ENCODE data around the gene FCER1G. TPM values are rescaled to one million over a fixed set of nuclear protein-coding genes. Genes with fewer than 3 reads are reported as not detected.

Gene FCER1G
- polyA plus RNA-seq, 3 donors from 2014 or later = 1,827 to 3,702 (median 3,300) TPM

GRCh38 chr1:161192476-161193465 is 22.3 kb upstream of the FCER1G start:
- Mint-ChIP-seq H3K9me3 (no peaks in the 10 kb centered on the region), H3K27ac (peak overlapping the region; percentile 73 to 94 (median 91)), H3K4me1 (peaks cover 60 to 66% of the 10 kb centered on the region in 2 donors), H3K36me3 (no peaks in the 10 kb centered on the region), H3K4me3 (peak overlapping the region; percentile 21 to 69 (median 62)), H3K27me3 (ENCODE audit: low read depth in 3 of 3) (peaks cover 0 to 2% (median 0%) of the 10 kb centered on the region in 3 donors)
- peak; percentile 64 to 75 (median 71) for DNase-seq

- DNase-seq = no peak
- H3K27ac Mint-ChIP-seq = peak overlapping the region in 5 of 6 donors; percentile 83 to 94 (median 93)
- H3K27me3 Mint-ChIP-seq (ENCODE audit: low read depth in 3 of 3) = peaks cover 0 to 2% (median 0%) of the 10 kb centered on the region in 3 donors
- peak overlapping the region in 1 of 5 donors; percentile 40 for H3K4me3 Mint-ChIP-seq
- peaks cover 0 to under 1% (median 0%) of the 10 kb centered on the region in 3 donors for H3K36me3 Mint-ChIP-seq
- peaks cover 55 to 60% of the 10 kb centered on the region in 2 donors for H3K4me1 Mint-ChIP-seq
- H3K9me3 Mint-ChIP-seq = no peaks in the 10 kb centered on the region
These were observed 21.4 kb upstream of the FCER1G start for GRCh38 chr1:161193561-161194235.

GRCh38 chr1:161195171-161195570 is 19.9 kb upstream of the FCER1G start:
- peaks cover 47 to 64% of the 10 kb centered on the region in 2 donors for H3K4me1 Mint-ChIP-seq

GRCh38 chr1:161196111-161196510 is 19.0 kb upstream of the FCER1G start:
- Mint-ChIP-seq H3K4me1 (peaks cover 57 to 71% of the 10 kb centered on the region in 2 donors), H3K4me3 (peak overlapping the region in 1 of 5 donors; percentile 51), H3K36me3 (peaks cover 0 to 3% (median 0%) of the 10 kb centered on the region in 3 donors), H3K27ac (peak overlapping the region; percentile 12 to 97 (median 79)), H3K9me3 (no peaks in the 10 kb centered on the region), H3K27me3 (ENCODE audit: low read depth in 3 of 3) (peaks cover 0 to 6% (median 4%) of the 10 kb centered on the region in 3 donors)
- no peak for DNase-seq

More at GRCh38 chr1:161195171-161195570, 19.9 kb upstream of the FCER1G start:
- peak overlapping the region; percentile 53 to 87 (median 84) for H3K4me3 Mint-ChIP-seq
- peak overlapping the region; percentile 87 to 97 (median 94) for H3K27ac Mint-ChIP-seq
- peaks cover 0 to 3% (median 0%) of the 10 kb centered on the region in 3 donors for H3K36me3 Mint-ChIP-seq
- peaks cover 0 to 6% (median 2%) of the 10 kb centered on the region in 3 donors for H3K27me3 Mint-ChIP-seq (ENCODE audit: low read depth in 3 of 3)
- no peaks in the 10 kb centered on the region for H3K9me3 Mint-ChIP-seq
- DNase-seq = peak; percentile 32 to 39 (median 33)

GRCh38 chr1:161196521-161197451 is 18.3 kb upstream of the FCER1G start:
- no peaks in the 10 kb centered on the region for H3K9me3 Mint-ChIP-seq
- H3K36me3 Mint-ChIP-seq = peaks cover 0 to 3% (median 0%) of the 10 kb centered on the region in 3 donors
- DNase-seq = no peak
- peaks cover 63 to 75% of the 10 kb centered on the region in 2 donors for H3K4me1 Mint-ChIP-seq
- peak overlapping the region in 3 of 6 donors; percentile 16 to 87 (median 31) for H3K27ac Mint-ChIP-seq
- peaks cover 0 to 7% (median 4%) of the 10 kb centered on the region in 3 donors for H3K27me3 Mint-ChIP-seq (ENCODE audit: low read depth in 3 of 3)
- no peak overlapping the region for H3K4me3 Mint-ChIP-seq

GRCh38 chr1:161197560-161198193 is 17.4 kb upstream of the FCER1G start:
- Mint-ChIP-seq H3K36me3 (peaks cover 0 to 3% (median 0%) of the 10 kb centered on the region in 3 donors), H3K27me3 (ENCODE audit: low read depth in 3 of 3) (peaks cover 0 to 8% (median 5%) of the 10 kb centered on the region in 3 donors), H3K27ac (peak overlapping the region in 1 of 6 donors; percentile 31), H3K4me3 (no peak overlapping the region), H3K9me3 (no peaks in the 10 kb centered on the region), H3K4me1 (peaks cover 63 to 75% of the 10 kb centered on the region in 2 donors)
- no peak for DNase-seq

GRCh38 chr1:161198194-161198896 is 16.8 kb upstream of the FCER1G start:
- no peak for DNase-seq
- H3K36me3 Mint-ChIP-seq = peaks cover 0 to 3% (median 0%) of the 10 kb centered on the region in 3 donors
- no peaks in the 10 kb centered on the region for H3K9me3 Mint-ChIP-seq
- peaks cover 0 to 8% (median 5%) of the 10 kb centered on the region in 3 donors for H3K27me3 Mint-ChIP-seq (ENCODE audit: low read depth in 3 of 3)
- peak overlapping the region in 1 of 6 donors; percentile 41 for H3K27ac Mint-ChIP-seq
- no peak overlapping the region for H3K4me3 Mint-ChIP-seq
- peaks cover 63 to 73% of the 10 kb centered on the region in 2 donors for H3K4me1 Mint-ChIP-seq

GRCh38 chr1:161198897-161199431 is 16.1 kb upstream of the FCER1G start, which contains the start of gene ADAMTS4:
Gene ADAMTS4, minus strand, starts transcription at chr1:161199054. Its CDS starts 427 bp downstream, at chr1:161198627.
- H3K4me1 Mint-ChIP-seq = peaks cover 63 to 75% of the 10 kb centered on the region in 2 donors
- H3K36me3 Mint-ChIP-seq = peaks cover 0 to 4% (median under 1%) of the 10 kb centered on the region in 3 donors
- H3K9me3 Mint-ChIP-seq = no peaks in the 10 kb centered on the region
- H3K27ac Mint-ChIP-seq = peak within 1 kb of the TSS in 3 of 6 donors; percentile 20 to 96 (median 41)
- no peak for DNase-seq
- peak within 1 kb of the TSS in 2 of 5 donors; percentile 5 to 44 for H3K4me3 Mint-ChIP-seq
- peaks cover 0 to 8% (median 5%) of the 10 kb centered on the region in 3 donors for H3K27me3 Mint-ChIP-seq (ENCODE audit: low read depth in 3 of 3)

- Mint-ChIP-seq H3K4me1 (peaks cover 63 to 76% of the 10 kb centered on the region in 2 donors), H3K4me3 (peak overlapping the region in 2 of 5 donors; percentile 5 to 44), H3K9me3 (no peaks in the 10 kb centered on the region), H3K27ac (peak overlapping the region in 4 of 6 donors; percentile 83 to 98 (median 96)), H3K27me3 (ENCODE audit: low read depth in 3 of 3) (peaks cover 0 to 8% (median 5%) of the 10 kb centered on the region in 3 donors), H3K36me3 (peaks cover 6 to 10% (median 7%) of the 10 kb centered on the region in 3 donors)
- no peak for DNase-seq
These were observed 15.5 kb upstream of the FCER1G start for GRCh38 chr1:161199506-161200139.

GRCh38 chr1:161200421-161200991 is 14.6 kb upstream of the FCER1G start:
- Mint-ChIP-seq H3K27me3 (ENCODE audit: low read depth in 3 of 3) (peaks cover 0 to 8% (median 5%) of the 10 kb centered on the region in 3 donors), H3K9me3 (no peaks in the 10 kb centered on the region), H3K27ac (peak overlapping the region; percentile 83 to 98 (median 96)), H3K4me3 (peak overlapping the region in 4 of 5 donors; percentile 3 to 94 (median 48)), H3K36me3 (peaks cover 6 to 14% (median 7%) of the 10 kb centered on the region in 3 donors), H3K4me1 (peaks cover 62 to 75% of the 10 kb centered on the region in 2 donors)
- DNase-seq = no peak

Measured in immature natural killer cell (primary cell).